Activated naive CD4-positive, alpha-beta T cell treated with anti-CD3 and anti-CD28 coated beads, Interleukin-2, amount 50 U/mL, for 24 hours (primary cell): ENCODE measurements around the gene MTMR3.

Experiments used
- H3K27ac Mint-ChIP-seq: one replicate; pipeline ENCODE4 v1.8.0; 2021; ENCODE audit warnings: mild to moderate bottlenecking, mixed read lengths
- H3K27me3 Mint-ChIP-seq: one replicate; pipeline ENCODE4 v1.8.0; 2021; ENCODE audit warnings: mixed read lengths
- H3K36me3 Mint-ChIP-seq: one replicate; pipeline ENCODE4 v1.8.0; 2021; ENCODE audit warnings: mixed read lengths
- H3K4me1 Mint-ChIP-seq: one replicate; pipeline ENCODE4 v1.8.0; 2021; ENCODE audit warnings: mixed read lengths
- H3K4me3 Mint-ChIP-seq: one replicate; pipeline ENCODE4 v1.8.0; 2021; ENCODE audit warnings: mild to moderate bottlenecking, mixed read lengths
- H3K9me3 Mint-ChIP-seq: one replicate; pipeline ENCODE4 v1.8.0; 2021; ENCODE audit warnings: mixed read lengths

Gene MTMR3

DNA sequence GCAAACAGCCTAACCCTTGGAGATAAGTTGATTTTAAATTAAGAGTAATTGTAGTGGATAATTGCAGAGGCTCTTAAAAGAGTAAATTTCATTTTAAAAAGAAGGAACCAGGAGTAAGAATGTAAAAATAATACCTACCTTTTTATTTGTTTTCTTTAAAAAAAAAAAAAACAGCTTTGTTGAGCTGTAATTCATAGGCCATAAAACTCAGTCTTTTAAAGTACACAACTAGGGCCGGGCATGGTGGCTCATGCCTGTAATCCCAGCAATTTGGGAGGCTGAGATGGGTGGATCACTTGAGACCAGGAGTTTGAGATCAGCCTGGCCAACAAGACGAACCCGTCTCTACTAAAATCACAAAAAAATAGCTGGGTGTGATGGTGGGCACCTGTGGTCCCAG is 42.4 kb downstream of the MTMR3 start:
- Mint-ChIP-seq H3K9me3 (no peaks in the 10 kb centered on the region), H3K4me1 (peaks cover 45% of the 10 kb centered on the region), H3K4me3 (peak overlapping the region; percentile 15), H3K27me3 (no peaks in the 10 kb centered on the region), H3K27ac (no peak overlapping the region), H3K36me3 (peaks cover 11% of the 10 kb centered on the region)

DNA sequence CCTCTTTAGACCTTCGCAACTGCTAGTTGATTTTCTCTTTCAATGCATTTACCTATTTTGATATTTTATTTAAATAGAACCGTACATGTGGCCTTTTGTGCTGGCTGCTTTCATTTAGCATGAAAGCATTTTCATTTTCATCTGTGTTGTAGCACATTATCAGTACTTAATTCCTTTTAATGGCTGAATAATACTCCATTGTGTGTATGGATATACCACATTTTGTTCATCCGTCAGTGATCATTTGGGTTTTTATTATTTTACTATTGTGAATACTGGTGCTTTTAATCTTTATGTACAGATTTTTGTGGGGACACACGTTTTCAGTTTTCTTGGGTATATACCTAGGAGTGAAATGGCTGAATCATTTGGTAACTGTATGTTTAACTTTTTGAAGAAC is 43.1 kb downstream of the MTMR3 start:
- peaks cover 45% of the 10 kb centered on the region for H3K4me1 Mint-ChIP-seq
- H3K27ac Mint-ChIP-seq = no peak overlapping the region
- peaks cover 11% of the 10 kb centered on the region for H3K36me3 Mint-ChIP-seq
- no peaks in the 10 kb centered on the region for H3K9me3 Mint-ChIP-seq
- no peak overlapping the region for H3K4me3 Mint-ChIP-seq
- no peaks in the 10 kb centered on the region for H3K27me3 Mint-ChIP-seq

DNA sequence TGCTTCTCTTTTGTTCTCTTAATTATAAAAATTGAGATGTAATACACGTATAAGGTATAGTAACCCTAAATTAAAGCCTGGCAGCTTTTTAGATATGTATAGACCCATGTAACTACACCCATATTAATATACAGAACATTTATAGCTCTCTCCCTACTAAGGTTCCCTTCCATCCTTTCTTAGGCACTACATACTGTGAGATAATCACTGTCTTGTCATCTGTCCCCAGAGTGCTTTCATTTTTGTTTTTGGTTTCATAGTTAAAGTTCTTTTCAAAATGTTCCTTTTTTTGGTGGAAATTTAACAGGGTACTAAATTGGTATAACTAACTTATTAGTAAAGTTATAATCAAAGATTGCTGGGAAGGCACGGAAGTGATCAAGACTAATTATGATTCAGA is 49.2 kb downstream of the MTMR3 start:
- H3K27me3 Mint-ChIP-seq = no peaks in the 10 kb centered on the region
- peak overlapping the region; percentile 26 for H3K4me3 Mint-ChIP-seq
- H3K4me1 Mint-ChIP-seq = peaks cover 50% of the 10 kb centered on the region
- H3K27ac Mint-ChIP-seq = peak overlapping the region; percentile 25
- peaks cover 5% of the 10 kb centered on the region for H3K36me3 Mint-ChIP-seq
- no peaks in the 10 kb centered on the region for H3K9me3 Mint-ChIP-seq

DNA sequence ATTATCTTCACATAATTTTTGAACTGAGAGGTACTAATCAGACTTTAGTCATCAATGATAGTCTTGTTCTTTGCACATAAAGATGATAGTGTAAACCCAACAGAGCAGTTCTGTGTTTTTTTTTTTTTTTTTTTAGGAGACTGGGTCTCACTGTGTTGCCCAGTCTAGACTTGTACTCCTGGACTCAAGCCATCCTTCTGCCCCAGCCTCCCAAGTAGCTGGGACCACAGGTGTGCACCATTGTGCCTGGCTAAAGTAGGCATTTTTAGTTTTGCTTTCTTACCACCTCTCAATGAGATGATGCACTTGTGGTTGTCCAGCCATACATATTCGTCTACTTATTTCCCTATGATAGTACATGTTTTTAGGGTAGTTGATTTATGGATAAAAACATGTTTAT is 50.6 kb downstream of the MTMR3 start:
- Mint-ChIP-seq H3K9me3 (no peaks in the 10 kb centered on the region), H3K36me3 (peaks cover 4% of the 10 kb centered on the region), H3K27me3 (no peaks in the 10 kb centered on the region), H3K27ac (no peak overlapping the region), H3K4me1 (peaks cover 53% of the 10 kb centered on the region), H3K4me3 (no peak overlapping the region)

DNA sequence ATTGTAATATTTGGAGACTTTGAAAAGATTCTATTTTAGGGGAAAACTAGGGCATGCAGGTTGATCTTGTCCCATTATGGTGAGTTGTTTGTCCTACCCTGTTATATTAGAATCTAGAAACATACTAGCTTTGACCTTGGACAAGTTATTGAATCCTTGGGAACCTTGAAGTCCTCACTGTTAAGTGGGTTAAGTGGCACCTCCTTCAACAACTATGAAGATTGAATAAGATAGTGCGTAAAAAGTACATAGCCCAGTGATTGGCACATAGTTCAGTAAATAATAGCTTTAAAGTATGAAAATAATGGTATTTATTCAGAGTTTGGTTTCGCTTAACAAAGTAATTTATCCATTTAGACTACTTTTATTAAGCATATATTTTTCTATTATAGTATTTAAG is 51.6 kb downstream of the MTMR3 start:
- H3K27me3 Mint-ChIP-seq = no peaks in the 10 kb centered on the region
- no peak overlapping the region for H3K27ac Mint-ChIP-seq
- no peak overlapping the region for H3K4me3 Mint-ChIP-seq
- peaks cover 49% of the 10 kb centered on the region for H3K4me1 Mint-ChIP-seq
- no peaks in the 10 kb centered on the region for H3K9me3 Mint-ChIP-seq
- H3K36me3 Mint-ChIP-seq = peaks cover 4% of the 10 kb centered on the region

DNA sequence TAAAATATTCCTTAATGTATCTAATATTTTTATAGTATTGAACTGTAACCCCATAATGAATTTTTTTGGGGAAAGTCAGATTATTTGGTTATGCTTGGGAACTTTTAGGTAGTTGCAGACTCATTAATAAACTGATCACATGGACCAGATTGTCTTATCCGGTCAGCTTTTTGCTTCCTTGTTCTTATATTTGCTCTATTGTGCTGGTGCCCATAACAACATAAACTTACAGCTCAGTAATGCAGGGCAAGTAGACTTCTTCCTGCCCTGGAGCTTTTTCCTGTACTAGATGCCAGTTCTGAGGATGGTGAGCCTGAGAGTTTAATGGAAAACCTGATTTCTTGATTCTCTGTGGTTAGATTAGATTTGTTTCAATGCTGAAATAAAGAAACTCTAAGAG is 53.2 kb downstream of the MTMR3 start:
- Mint-ChIP-seq H3K4me3 (no peak overlapping the region), H3K4me1 (peaks cover 53% of the 10 kb centered on the region), H3K27ac (no peak overlapping the region), H3K27me3 (no peaks in the 10 kb centered on the region), H3K36me3 (peaks cover 7% of the 10 kb centered on the region), H3K9me3 (no peaks in the 10 kb centered on the region)

DNA sequence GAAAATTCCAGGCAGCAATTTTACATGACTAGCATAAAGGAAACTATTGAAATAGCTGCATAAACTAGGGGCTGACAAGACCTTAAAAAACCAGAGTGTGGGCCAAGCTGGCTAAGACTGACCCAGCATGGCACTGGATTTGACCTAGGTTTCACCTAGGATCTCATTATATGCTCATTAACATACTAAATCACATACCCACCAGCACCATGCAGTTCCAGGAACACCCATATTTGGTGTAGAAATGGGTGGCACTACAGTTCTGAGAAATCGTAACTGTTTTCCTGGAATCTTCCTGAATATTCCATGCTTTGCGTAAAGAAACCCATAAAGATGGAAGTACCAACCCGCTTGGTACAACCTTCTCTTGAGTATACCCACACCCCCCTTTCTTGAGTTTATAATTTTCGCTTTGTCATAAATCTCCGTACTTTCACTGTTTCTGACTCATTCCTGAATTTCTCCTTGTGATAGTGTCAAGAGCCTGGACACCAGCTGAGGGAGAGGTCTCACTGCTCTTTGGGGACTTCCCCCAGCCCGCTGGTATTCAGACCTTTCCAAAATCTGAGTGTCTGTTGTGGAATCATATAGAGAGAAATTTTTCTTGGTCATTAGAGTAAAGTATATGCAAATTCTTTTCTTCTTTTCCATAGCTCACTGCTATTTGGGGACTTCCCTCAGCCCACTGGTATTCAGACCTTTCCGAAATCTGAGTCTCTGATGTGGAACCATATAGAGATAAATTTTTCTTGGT is 55.1 kb downstream of the MTMR3 start:
- no peaks in the 10 kb centered on the region for H3K27me3 Mint-ChIP-seq
- no peak overlapping the region for H3K27ac Mint-ChIP-seq
- peaks cover 5% of the 10 kb centered on the region for H3K36me3 Mint-ChIP-seq
- no peaks in the 10 kb centered on the region for H3K9me3 Mint-ChIP-seq
- H3K4me1 Mint-ChIP-seq = peaks cover 57% of the 10 kb centered on the region
- H3K4me3 Mint-ChIP-seq = no peak overlapping the region

DNA sequence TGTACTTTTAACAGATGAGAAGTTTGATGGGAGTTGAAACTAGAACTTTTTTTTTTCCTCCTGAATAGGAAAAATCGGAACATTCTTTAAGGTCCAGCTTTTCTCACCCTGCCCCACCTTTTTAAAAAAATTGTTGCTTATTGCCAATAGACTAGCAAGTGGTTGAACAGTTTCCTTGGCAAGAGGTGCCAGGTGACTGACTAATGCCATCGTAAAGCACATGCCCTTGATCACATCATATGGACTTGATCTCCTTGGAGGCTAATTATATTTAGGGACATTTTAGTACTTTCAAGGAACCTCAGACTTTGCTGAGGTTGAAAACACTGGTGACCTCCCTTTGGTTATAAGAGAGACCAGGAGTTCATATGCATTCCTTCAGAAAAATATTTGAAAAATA is 57.6 kb downstream of the MTMR3 start:
- H3K9me3 Mint-ChIP-seq = no peaks in the 10 kb centered on the region
- no peak overlapping the region for H3K27ac Mint-ChIP-seq
- H3K4me1 Mint-ChIP-seq = peaks cover 53% of the 10 kb centered on the region
- no peak overlapping the region for H3K4me3 Mint-ChIP-seq
- H3K27me3 Mint-ChIP-seq = no peaks in the 10 kb centered on the region
- H3K36me3 Mint-ChIP-seq = peaks cover 4% of the 10 kb centered on the region

DNA sequence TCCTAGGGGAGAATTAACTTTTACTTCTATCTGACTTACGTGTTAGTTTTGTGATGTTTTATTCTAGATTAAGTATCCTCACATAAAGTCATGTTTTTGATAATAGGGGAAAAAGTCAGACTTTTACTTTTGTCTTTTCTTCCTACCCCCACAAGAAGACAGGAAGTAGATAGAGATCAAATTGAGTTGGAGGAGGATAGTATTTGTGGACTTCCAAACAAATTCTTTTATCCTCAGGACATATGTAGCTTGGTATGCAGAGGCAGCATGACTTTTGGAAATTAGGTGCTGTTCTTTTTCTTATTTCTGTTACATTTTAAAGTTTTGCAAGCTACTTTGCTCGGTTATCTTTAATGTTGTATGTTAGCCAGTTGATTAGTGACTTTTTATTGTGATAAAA is 61.4 kb downstream of the MTMR3 start:
- peaks cover 69% of the 10 kb centered on the region for H3K4me1 Mint-ChIP-seq

DNA sequence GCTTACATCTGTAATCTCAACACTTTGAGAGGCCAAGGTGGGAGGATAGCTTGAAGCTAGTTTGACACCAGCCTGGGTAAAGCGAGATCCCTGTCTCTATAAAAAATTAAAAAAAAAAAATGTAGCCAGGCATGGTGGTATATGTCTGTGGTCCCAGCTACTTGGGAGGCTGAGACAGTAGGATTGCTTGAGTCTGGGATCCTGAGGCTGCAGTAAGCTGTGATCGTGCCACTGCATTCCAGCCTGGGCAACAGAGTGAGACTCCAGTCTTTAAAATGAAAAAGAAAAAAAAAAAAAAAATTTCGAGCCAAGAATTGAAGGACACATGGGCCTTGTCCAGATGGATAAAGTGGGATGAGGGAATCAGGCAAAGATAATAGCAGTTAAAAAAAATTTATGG is 62.5 kb downstream of the MTMR3 start:
- Mint-ChIP-seq H3K36me3 (peaks cover 2% of the 10 kb centered on the region), H3K27me3 (no peaks in the 10 kb centered on the region), H3K9me3 (no peaks in the 10 kb centered on the region), H3K4me1 (peaks cover 74% of the 10 kb centered on the region), H3K4me3 (no peak overlapping the region), H3K27ac (no peak overlapping the region)

More for the DNA sequence above, 61.4 kb downstream of the MTMR3 start:
- H3K27me3 Mint-ChIP-seq = no peaks in the 10 kb centered on the region
- H3K36me3 Mint-ChIP-seq = peaks cover 4% of the 10 kb centered on the region
- no peak overlapping the region for H3K4me3 Mint-ChIP-seq
- H3K9me3 Mint-ChIP-seq = no peaks in the 10 kb centered on the region
- H3K27ac Mint-ChIP-seq = no peak overlapping the region

DNA sequence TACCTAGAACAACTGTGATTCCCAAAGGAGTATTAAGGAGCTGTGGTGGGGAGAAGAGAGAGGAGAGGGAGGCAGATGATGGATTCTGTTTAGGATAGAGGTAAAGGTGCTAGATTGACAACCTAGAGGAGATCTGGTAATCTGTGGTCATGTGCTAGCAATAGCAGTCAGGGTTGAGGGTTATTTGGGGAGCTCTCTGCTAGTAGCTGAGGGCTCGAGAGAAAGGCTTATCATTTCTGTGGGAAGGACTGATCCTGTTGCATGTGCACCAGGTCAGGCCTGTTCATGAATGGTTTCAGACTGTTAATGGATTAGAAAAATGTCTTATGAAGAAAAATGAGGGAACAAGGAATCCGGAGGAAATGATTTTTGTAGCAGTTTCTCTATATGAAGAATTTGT is 63.2 kb downstream of the MTMR3 start:
- Mint-ChIP-seq H3K27ac (no peak overlapping the region), H3K36me3 (no peaks in the 10 kb centered on the region), H3K27me3 (no peaks in the 10 kb centered on the region), H3K4me1 (peaks cover 77% of the 10 kb centered on the region), H3K9me3 (no peaks in the 10 kb centered on the region), H3K4me3 (no peak overlapping the region)

DNA sequence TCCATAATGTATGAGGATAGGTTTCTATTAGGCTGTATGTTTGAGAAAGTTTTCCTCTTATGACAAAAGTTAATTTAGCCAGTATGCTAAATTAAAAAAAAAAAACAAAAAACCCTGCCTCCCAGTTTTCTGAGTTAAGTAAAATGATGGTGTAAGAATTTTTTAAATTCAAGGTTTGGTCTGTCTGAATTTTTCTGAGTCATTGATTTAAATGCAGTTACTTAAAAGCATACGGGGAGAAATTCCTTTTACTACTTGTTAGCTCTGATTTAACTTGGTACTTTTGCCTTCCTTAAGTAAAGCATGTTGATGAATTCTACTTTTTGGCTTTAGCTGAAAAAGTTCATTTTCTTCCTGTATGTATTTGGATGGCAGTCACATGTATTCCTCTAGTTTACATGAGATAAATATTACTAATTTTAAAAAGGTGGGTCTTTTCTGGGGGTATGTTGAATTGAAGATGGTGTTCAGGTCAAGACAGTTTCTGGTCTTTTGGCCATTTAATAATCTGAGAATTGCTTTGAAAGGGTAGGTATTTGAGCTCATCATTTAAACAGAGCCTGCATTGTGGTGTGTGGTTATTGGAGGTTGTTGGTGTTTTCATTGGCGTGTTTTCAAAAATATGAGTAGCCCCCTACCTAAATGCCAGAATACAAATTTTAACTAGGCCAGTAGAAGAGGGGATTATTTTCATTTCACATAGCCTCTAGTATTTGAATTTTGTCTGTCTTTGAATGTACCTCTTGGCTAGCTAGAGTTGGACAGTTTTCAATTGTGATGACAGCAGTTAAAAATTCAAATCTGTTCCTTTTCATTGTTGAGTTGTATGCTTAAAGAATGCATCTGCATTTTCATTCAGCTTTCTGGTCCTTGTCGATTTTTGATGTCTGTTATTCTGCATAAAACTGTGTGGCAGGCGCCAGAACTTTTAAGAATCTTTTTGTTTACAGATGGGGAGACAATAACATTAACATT is 64.7 kb downstream of the MTMR3 start:
- Mint-ChIP-seq H3K9me3 (no peaks in the 10 kb centered on the region), H3K4me1 (peaks cover 81% of the 10 kb centered on the region), H3K4me3 (no peak overlapping the region), H3K36me3 (no peaks in the 10 kb centered on the region), H3K27me3 (no peaks in the 10 kb centered on the region), H3K27ac (no peak overlapping the region)

DNA sequence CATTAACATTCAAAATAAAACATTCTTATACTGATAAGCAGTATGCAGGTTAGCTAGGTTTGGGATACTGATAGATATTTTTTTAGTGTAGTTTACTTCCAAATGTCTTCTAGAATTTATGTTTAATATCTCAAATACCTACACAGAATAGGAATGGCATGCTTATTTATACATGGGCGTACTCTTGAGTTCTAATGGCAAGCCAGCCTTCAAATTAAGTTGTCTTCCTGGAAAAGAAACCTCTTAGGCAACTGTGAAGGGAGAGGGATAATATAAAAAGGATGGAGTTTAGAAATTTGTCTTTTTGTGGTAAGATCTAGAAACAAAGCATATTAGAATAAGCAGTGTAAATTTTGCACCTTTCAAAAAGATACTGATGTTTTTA is 65.4 kb downstream of the MTMR3 start:
- Mint-ChIP-seq H3K27ac (no peak overlapping the region), H3K4me1 (peaks cover 82% of the 10 kb centered on the region), H3K36me3 (no peaks in the 10 kb centered on the region), H3K9me3 (no peaks in the 10 kb centered on the region), H3K4me3 (no peak overlapping the region), H3K27me3 (no peaks in the 10 kb centered on the region)

DNA sequence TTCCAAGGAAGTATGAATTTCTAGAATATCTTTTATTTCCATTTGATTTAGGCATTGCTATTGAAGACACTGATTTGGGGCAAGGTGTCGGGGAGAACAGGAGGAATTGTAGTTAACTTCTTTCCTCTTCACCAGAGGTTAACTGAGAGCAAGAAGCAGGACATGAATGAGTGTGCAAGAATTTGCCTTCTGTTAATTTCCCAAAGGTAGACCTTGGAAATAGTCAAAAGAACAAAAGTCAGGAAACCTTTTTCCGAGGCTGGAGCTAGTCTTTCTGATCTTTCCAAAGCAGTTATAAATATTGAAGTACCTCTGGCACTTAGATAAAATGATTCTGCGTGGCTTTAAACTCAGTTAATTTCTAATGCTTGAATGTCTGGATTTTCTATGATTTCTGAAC is 66.9 kb downstream of the MTMR3 start:
- peaks cover 75% of the 10 kb centered on the region for H3K4me1 Mint-ChIP-seq
- no peak overlapping the region for H3K27ac Mint-ChIP-seq
- no peak overlapping the region for H3K4me3 Mint-ChIP-seq
- H3K9me3 Mint-ChIP-seq = no peaks in the 10 kb centered on the region
- H3K27me3 Mint-ChIP-seq = no peaks in the 10 kb centered on the region
- H3K36me3 Mint-ChIP-seq = peaks cover 3% of the 10 kb centered on the region

DNA sequence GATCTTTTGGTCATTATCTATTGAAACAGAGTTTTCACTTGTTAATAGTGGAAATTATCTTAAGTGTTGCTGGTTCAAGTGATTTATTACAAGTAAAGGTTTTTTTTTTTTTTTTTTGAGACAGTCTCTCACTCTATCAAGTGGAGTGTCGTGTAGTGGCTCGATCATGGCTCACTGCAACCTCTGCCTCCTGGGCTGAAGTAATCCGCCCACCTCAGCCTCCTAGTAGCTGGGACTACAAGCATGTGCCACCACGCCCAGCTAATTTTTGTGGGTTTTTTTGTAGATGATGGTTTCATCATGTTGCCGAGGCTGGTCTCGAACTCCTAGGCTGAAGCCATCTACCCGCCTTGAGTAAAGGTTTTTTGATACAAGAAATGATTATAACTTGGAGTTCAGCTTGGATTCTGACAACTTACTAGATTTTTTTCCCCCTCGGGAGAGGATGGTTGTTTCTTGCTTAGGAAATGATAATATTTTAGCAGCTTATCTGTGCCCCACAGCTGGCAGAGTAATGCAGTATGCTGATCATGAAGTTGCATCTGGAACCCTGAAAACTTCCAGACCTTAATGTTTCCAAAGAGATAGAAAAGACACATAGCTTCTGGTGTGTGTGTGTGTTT is 68.9 kb downstream of the MTMR3 start:
- Mint-ChIP-seq H3K27me3 (no peaks in the 10 kb centered on the region), H3K4me1 (peaks cover 74% of the 10 kb centered on the region), H3K4me3 (no peak overlapping the region), H3K36me3 (peaks cover 6% of the 10 kb centered on the region), H3K27ac (no peak overlapping the region), H3K9me3 (no peaks in the 10 kb centered on the region)
